GM12874 (cell line): ENCODE measurements around the gene CELA2B.

Experiments
- TF ChIP-seq, protein P1 (sequence below): IDR thresholded peaks from 2 replicates; pipeline ENCODE4 v1.5.1; 2011; ENCODE audit warnings: low read depth, mild to moderate bottlenecking, control low read depth, low read length, moderate library complexity; ENCODE audit not compliant: insufficient read depth

CELA2B gene

DNA sequence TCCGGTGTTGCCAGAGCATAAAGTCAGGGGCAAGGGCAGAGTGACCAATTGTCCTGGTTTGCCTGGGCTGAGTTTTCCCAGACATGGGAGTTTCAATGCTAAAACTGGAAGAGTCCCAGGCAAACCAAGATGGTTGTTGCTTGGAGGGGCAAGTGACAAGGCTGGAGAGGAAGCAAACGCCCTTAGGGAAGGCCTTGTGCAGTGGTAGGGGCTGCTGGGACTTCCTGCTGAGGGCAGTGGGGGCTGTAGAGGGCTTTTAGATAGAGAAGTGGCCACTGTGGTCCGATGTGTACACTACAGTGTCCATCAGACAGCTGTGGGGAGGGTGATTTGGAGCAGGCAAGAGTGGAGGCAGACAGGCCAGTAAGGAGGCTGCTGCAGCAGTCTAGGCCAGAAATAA is 26.3 kb upstream of the CELA2B start:
- TF ChIP-seq, protein P1, sequence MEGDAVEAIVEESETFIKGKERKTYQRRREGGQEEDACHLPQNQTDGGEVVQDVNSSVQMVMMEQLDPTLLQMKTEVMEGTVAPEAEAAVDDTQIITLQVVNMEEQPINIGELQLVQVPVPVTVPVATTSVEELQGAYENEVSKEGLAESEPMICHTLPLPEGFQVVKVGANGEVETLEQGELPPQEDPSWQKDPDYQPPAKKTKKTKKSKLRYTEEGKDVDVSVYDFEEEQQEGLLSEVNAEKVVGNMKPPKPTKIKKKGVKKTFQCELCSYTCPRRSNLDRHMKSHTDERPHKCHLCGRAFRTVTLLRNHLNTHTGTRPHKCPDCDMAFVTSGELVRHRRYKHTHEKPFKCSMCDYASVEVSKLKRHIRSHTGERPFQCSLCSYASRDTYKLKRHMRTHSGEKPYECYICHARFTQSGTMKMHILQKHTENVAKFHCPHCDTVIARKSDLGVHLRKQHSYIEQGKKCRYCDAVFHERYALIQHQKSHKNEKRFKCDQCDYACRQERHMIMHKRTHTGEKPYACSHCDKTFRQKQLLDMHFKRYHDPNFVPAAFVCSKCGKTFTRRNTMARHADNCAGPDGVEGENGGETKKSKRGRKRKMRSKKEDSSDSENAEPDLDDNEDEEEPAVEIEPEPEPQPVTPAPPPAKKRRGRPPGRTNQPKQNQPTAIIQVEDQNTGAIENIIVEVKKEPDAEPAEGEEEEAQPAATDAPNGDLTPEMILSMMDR = no peak

DNA sequence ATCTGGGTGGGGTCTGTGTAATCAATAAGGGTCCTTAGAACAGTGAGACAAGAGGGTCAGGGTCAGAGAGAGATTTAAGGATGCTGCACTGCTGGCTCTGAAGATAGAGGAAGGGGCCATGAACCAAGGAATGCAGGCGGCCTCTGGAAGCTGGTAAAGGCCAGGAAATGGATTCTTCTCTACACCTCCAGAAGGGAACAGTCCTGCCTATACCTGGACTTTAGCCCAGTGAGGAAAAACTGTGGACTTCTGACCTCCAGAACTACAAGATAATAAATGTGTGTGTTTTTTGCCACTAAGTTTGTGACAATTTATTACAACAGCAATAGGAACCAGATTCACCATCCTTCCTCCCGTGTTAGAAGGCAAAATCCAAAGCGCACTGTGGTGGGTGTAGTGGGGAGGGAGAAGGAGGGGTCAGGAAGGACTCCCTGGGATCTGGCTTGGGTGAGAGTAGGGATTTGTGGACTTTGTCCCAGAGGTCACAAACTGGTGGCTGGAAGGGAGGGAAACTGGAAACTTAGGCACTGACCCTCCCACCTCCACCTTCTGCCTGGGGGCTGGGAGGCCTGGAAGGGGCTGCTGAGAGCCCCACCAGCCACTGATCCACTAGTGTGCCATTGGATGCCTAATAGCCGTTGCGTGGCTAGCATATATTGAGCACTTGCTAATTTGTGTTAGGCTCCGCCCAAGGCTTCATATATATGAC is 24.7 kb upstream of the CELA2B start:
- TF ChIP-seq, protein P1 = no peak

DNA sequence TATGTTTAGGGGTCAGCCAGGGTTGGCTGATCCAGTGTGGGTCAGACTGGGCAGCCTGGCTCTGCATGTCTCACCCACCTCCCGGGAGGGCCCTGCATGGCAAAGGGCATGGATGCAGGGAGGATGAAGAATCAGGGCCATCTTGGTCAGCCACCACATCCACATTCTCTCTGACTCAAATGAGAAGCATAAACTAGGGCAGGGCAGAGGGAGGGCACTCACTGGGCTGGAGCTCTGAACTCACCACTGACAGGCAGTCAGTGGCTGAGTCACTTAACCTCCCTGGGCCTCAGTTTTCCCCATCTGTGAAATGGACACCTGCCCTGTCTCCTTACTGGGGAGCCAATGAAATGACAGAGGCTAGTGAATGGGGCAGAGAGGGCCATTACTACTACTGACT is 23.7 kb upstream of the CELA2B start:
- TF ChIP-seq, protein P1 = no peak

DNA sequence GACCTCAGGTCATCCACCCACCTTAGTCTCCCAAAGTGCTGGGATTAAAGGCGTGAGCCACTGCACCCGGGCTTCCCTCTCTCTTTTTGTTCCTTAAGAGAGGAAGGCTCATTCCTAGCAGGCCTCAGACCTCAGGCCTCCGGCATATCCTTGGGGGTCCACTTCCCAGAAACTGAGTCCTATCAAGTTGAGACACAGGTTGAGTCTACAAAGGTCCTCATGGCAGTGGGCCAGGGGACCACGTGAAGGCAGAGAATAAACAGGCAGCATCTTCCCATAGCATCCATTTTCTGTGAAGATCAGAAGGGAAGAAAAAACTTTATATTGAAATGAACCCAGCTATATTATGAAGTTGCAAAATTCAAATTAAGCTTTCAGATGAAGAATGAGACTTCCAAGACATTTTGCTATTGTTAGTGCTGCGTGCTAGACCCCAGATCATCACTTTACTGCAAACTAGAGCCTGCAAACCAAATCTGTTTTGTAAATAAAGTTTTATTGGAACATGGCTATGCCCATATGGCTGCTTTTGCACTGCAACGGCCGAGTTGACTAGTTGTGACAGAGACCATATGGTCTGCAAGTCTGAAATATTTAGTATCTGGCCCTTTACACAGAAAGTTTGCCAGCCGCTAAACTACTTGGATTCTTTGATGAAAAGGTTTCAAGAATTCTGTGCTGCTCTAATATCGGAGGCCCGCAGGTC is 22.9 kb upstream of the CELA2B start:
- TF ChIP-seq, protein P1 = no peak

DNA sequence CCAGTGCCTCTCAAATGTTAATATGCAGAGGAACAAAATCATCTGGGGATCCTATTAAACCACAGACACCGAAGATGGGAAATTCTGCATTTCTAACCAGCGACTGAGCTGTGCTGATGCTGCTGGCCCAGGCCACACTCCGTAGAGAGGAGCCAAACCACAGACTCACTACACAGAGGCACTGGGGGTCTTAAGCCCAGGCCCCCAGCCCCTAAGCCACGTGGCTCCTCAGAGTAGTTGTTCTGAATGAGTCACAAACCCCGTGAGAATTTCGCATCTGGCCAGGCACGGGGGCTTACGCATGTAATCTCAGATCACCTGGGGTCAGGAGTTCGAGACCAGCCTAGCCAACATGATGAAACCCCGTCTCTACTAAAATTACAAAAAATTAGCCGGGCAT is 22.2 kb upstream of the CELA2B start:
- TF ChIP-seq, protein P1 = no peak

DNA sequence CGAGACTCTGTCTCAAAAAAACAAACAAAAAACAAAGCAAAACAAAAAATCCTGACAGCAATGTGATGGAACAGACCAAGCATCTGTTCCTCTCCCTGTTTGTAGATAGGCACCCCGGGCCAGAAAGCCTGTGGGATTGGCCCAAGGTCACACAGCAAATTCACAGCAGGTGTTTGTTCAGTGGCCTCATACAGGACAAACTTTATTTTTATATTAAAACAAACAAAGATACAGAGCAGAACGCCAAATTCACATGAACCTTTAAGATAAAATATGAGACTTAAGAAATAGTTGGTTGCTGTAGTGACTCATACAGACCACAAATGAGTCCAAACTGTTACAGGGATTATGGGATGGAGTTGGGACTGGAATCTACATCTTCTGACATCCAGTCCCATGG is 21.6 kb upstream of the CELA2B start:
- TF ChIP-seq, protein P1 = no peak

DNA sequence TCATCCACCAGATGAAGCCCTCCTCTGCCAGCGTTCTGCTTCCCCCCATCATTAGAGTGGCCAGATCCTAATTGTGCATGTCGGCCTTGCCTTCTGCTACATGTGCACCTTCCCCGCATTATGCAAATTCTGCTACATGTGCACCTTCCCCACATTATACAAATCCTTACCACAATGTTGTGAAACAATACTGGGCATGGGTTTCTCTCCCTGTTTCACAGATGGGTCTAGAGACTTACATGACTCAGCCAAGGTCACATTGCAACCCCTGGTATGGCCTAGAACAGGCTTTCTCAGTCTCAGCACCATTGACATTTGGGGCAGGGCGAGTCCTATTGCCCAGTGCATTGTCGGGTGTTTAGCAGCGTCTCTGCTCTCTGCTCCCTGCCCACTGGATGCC is 20.4 kb upstream of the CELA2B start:
- TF ChIP-seq, protein P1 = no peak
